ENCODE results near the gene MPL.

The MPL gene

DNA sequence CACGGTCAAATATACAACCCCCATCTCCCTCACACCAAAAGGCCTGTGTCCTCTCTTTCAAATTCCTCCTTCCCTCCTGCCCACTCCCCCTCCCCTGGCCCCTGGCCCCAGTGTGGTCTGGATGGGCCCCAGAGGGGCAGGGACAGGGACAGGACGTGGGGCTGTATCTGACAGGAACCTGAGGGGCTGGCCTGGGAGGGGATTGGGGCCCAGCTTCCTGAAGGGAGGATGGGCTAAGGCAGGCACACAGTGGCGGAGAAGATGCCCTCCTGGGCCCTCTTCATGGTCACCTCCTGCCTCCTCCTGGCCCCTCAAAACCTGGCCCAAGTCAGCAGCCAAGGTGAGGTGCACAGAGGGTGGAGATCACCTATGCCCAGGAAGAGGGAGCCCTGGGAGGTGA is at the start of gene MPL:
Gene MPL, plus strand, starts transcription at position 231 of the 400 bp plus-strand sequence. Its CDS starts 31 bp downstream, at position 262.
- DNase-seq (ENCODE audit: low spot score) = no peak

DNA sequence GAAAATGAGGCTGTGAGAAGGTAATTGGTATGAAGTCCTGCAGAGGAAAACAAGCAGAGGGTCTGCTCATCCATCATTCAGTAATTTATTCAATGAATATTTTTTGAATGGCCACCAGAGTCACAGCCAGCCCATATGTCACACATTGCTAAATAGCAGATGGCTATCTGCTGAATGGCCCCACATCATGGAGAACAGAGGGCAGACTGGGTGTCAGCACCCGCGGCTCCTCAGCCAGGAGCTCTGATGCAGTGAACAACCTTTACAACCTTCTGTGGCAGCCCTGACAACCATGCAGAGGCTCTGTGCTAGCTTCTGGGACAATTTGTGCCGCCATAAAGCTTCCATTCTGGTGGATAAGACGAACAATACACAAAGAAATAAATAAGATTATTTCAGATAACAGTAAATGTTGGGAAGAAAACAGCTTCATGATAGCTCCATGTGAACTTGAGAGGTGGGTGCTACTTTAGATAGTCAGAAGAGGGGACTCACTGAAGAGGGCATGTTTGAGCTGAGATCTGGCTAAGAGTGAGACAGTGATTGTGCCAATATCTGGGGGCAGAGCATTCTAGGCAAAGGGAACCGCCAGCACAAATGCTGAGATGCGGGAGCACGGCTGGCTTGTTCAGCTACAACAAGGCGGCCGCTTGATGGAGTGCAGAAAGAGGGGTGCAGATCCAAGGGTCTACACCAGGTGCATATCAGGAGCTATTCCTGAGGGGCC is 49.4 kb upstream of the MPL start:
- DNase-seq (ENCODE audit: low spot score) = no peak

DNA sequence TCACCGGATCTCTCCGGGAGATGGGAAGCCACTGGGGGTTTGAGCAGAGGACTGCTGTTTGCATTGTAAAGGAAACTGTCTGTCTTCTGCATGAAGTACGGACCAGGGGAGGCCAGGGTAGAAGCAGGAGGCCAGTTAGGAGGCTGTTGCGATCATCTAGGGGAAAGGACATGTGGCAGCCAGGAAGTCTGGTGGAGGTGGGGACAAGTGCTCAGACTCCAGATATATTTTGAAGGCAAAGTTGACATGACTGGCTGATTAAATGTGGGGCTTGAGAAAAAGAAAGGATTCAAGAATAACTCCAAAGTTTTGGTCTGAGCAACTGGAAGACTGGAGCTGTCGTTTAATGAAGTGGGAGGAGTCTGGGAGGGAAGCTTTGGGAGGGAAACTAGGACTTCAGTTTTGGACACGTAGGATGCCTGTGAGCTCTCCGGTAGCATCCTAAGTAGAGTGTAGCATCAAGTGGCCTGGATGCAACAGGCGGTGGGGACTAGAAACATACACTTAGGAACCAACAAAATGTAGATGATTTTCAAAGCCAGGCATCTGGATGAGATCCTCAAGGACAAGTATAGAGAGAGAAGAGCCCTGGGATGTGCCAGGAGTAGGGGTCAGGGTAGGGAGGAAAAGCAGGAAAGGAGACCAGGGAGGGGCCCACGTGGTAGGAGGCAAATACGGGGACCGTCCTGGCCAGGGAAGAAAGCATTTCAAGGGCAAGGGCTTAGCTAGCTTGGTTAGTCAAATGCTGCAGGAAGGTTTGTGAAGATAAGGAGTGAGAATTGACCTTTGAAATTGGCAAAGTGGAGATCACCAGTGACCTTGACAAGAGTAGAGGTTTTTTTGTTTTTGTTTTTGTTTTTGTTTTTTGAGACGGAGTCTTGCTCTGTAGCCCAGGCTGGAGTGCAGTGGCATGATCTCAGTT is 48.6 kb upstream of the MPL start:
- no peak for DNase-seq (ENCODE audit: low spot score)

DNA sequence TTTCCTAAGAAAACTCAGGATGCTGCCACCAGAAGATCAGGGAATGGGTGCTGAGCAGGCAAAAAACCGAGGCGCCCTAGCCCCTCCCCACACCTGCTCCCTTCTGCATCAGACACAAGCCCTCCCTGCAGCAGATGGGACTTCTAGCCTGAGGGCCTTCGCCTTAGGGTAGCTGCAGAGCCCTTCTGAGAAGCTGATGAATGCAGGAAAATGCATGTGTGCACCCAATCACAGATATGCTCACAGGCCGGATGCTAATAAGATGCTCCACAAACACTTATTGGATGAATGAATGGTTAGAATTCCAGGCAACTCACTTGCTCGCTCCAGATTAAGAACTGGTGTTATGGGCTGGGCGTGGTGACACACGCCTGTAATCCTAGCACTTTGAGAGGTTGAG is 45.4 kb upstream of the MPL start:
- no peak for DNase-seq (ENCODE audit: low spot score)

DNA sequence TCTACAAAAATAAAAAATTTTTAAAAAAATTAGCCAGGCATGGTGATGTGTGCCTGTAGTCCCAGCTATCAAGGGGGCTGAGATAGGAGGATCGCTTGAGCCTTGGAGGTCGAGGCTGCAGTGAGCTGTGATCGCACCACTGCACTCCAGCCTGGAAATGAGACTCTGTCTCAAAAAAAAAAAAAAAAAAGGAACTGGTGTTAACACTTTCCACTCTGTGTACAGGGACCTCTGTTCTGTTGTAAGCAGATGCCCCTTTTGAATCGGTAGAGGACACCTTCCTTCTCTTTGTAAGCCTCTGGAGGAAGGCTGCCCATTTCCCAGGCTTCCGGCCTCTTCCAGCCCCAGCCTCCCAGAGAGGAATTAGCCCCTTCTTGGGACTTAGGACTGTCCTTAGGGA is 44.9 kb upstream of the MPL start:
- no peak for DNase-seq (ENCODE audit: low spot score)

DNA sequence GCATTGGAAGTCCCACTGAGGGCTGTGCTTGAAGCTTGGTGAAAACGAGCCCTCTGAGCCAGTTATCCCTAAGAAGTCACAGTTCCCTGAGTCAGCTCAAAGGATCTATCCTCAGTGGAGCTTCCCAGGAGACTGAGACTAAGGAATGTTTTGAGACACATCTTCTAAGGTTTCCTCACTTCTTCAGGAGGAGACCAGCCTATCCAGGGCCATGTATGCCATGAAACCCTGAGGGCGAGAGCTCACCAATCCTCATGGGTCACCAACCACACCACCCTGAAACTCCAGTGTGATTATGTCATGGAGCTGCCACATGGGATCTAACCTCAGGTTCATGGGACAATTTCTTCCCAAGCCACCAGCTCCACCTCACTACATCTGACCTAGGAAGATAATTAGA is 44.4 kb upstream of the MPL start:
- DNase-seq (ENCODE audit: low spot score) = no peak

DNA sequence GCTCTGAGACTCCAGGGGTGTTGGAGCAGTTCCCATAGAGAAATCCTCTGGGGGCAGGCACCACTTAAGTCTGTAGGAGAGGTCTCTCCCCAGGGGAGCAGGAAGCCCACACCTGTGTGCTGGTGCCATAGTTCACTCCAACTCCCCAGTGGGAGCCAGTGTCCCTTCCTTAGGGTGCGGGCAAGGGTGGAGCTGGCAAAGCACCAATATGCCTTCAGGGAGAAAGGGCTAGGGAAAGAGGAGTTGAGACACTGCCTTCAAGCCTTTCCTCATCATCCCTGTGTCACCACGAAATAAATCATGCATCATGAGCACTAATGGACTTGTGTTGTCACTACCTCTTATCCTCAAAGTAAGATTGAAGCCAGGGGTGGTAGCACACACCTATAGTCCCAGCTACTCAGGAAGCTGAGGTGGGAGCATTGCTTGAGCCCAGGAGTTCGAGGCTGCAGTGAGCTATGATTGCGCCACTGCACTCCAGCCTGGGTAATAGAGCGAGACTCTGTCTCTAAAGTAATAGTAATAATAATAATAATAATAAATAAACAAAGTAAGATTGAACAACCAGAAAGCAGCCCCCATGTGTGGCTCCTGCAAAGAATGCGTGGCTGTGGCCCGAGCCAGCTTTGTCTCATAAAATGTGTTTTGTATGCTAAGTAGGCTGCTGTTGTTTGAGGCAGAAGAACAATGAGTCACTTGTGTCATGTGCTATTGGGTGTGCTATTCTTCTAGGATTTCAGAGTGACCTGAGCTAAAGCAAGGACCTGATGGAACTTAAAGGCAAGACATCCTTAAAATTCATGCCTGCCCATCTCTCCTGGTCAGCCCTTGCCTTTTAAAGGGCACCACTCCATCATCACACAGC is 43.5 kb upstream of the MPL start:
- no peak for DNase-seq (ENCODE audit: low spot score)

DNA sequence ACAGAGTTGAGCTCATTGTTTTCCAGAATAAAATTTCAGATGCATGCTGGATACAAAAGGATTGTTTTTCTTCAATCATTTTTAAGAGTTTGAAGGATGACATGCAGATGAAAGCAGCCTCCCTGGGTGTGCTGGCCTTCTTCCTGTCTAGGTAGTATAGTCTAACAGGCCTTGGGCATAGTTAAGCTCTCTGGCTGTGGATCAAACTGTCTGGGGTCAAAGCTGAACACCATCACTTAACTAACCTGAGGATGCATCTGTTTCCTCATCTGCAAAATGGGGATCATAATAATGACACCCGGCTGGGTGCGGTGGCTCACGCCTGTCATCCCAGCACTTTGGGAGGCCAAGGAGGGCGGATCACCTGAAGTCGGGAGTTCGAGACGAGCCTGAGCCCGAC is 42.9 kb upstream of the MPL start:
- DNase-seq (ENCODE audit: low spot score) = no peak

DNA sequence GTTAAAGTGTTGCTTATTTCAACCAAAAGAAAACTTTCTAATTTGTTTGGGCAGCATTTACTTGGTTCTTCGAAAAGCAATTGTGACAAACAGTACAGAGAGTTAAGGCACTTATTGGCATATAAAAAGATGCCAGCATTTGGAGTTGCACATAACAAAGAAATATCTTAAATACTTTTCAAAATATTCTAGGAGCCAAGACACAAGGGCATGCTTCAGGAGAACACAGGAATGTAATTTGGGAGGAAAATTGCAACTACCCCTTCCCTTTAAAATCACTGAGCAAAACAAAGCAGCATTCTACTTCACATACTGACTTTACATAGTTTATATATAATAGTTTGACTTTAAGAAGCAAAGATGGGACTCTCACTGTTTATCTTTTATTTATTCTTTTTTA is 41.4 kb upstream of the MPL start:
- no peak for DNase-seq (ENCODE audit: low spot score)

DNA sequence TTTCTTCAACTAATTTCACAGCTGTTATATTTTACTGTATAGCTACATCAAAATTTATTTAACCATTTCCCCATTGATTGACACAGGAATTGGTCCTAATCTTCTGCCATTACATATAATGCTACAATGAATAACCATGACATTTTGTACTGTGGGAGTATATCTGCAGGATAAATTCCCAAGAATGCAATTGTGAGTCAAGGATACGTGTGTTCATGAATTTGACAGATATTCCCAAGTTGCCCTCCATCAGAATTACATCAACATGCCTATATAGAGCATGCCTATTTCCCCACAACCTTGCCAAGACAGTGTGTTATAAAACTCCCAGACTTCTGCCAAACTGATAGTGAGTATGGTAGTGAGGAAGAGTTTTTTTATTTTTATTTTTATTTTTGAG is 39.6 kb upstream of the MPL start:
- DNase-seq (ENCODE audit: low spot score) = no peak

DNA sequence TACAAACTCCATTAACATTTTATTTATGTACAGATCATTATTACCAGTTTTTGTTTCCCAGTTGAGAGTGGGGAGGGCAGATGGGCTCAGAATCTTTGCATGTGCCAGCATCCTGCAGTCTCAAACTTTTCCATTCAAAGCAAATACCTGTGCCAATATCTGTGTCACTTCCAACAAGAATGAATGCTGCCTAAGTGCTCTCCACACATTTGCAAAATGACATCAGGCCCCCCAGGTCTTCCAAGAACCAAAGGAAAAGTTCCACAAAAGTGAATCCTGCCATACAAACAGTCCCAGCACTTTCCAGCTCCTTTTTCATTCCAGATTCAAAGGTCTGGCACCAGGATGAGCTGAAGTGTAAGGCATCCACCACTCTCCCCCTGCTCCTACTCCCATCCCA is 38.5 kb upstream of the MPL start:
- no peak for DNase-seq (ENCODE audit: low spot score)

DNA sequence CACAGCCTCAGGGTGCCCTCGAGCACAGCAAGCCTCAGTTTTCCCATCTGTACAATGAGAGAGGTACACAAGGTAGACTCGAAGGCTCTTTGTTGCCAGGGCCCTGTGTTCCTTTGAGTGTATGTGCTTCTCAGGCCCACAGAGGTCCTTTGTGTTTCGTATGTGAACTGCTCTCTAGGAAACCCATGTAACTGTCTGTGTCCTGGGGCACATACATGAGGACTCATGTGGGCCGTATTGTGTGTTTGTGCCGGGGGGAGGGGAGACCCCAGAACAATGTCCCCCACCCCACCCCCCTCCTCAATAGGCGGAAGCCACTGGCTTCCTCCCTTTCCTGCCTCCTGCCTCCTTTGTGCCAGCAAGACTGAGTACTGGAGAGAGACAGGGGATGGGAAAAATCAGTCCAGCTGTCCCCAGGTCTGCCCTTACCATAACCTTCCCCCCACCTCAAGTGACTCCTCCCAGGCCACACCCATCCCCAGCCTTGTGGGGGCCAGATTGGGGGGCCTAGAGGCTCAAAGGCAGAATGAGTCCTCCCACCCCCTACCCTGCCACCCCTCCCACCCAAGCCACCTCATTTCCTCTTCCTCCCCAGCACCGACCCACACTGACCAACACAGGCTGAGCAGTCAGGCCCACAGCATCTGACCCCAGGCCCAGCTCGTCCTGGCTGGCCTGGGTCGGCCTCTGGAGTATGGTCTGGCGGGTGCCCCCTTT is 37.1 kb upstream of the MPL start, which contains the start of gene TIE1:
Gene TIE1, plus strand, starts transcription at position 605 of the 717 bp plus-strand sequence. Its CDS starts 90 bp downstream, at position 695.
- no peak for DNase-seq (ENCODE audit: low spot score)

DNA sequence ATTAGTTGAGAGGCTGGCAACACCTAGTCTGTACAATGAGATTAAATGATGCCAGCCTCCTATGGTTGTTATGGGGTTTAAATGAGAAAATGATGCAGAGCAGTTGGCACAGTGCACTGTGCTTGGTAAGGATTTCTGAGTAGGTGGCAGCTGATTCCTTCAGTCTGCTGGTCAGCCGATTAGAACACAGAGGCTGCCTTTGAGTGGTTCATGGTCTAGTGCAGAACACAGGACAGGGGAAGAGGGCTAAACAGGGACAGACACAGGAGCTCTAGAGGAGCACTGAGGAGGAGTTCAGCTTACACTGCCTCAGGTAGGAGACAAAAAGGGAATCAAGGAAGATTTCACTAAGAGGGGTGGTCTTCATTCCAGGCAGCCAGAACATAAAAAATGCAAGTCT is 35.4 kb upstream of the MPL start:
- no peak for DNase-seq (ENCODE audit: low spot score)

DNA sequence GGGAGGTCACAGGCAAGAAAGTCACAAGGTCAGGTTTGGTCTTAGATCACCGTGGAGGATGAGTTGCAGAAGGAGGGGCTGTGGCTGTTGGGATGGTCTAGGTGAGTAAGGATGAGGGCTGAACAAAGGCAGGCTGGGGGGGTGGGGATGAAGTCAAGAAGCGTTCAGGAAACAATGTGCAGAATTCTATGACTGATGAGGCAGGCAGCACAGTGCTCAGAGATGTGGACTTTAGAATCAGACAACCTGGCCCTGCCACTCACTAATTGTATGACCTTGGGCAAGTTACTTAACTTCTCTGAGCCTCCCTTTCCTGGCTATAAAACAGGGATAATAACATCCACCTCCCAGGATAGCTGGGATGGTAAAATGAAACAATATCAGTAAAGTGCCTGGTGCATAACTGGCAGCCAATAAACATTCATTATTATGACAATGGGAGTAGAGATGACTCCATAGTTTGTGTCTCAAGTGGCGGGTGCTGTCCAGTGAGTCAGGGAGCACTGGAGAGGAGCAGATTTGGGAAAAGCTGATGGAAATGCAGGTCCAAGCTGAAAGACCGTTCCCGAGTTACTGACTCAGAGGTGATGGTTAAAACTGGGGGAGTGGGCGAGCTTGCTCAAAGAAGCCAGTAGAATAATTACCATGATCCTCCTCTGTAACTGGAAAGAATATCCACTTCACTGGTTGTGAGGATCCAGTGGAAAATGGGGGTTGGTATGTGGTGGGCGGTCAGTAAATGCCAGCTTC is 34.7 kb upstream of the MPL start:
- no peak for DNase-seq (ENCODE audit: low spot score)

DNA sequence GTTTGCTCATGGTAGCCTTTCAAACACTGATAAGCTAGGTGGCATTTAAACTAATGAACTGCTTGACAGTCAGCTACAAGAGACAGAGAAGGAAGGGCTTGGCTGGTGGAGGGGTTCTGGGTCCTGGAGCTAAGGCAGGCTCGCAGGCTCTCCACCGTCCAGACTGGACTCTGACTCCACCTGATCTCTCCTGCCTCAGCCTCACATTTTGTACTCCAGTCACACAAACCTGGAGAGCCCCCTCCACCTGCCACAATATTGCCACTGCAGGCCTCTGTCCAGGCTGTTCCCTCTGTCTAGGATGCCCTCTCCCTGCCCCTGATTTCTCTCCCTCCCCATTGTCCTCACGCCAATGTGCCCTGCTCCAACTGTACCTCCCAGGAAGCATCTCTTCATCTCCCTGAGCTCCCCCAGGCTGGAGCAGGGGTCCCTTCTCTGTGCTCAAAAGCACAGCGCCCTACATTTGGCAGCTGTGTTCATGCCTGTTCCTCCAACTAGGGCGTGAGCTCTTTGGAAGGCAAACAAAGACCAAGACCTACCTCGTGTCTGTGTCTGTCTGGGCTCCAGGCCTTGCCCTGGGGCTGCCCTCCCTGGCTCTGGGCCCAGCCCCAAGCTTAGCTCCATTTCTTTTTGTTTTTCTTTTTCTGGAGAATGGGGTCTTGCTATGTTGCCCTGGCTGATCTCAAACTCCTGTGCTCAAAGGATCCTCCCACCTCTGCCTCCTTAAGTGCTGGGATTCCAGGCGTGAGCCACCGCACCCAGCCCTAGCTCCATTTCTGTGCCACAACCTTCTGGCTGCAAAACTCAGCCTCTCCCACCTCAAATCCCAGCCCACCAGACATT is 33.9 kb upstream of the MPL start:
- DNase-seq (ENCODE audit: low spot score) = no peak

DNA sequence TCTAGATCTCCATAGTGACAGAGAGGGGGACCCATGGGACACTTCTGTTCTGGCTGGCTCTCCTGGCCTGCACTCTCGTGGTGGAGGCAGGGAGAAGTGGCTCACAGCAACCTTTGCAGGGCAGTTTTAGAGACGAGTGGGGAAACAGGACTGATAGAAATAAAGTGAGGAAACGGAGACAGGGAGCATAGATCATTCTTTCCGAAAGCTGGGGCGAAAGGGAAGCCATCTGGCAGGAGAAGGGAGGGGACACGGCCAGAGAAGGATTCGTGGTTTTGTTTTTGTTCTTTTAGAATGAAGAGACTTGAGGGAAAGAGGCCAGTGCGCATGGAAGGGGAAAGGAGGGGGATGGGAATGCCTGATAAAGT is 33.3 kb upstream of the MPL start:
- DNase-seq (ENCODE audit: low spot score) = no peak

DNA sequence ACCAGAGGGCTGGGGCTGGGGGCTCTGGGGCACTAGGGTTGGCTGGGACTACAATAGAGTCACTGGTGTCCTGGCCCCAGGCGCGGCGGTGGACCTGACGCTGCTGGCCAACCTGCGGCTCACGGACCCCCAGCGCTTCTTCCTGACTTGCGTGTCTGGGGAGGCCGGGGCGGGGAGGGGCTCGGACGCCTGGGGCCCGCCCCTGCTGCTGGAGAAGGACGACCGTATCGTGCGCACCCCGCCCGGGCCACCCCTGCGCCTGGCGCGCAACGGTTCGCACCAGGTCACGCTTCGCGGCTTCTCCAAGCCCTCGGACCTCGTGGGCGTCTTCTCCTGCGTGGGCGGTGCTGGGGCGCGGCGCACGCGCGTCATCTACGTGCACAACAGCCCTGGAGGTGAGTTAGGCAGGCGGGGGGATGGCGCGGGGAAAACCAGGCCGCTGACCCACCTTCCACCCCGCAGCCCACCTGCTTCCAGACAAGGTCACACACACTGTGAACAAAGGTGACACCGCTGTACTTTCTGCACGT is 32.8 kb upstream of the MPL start:
- no peak for DNase-seq (ENCODE audit: low spot score)

DNA sequence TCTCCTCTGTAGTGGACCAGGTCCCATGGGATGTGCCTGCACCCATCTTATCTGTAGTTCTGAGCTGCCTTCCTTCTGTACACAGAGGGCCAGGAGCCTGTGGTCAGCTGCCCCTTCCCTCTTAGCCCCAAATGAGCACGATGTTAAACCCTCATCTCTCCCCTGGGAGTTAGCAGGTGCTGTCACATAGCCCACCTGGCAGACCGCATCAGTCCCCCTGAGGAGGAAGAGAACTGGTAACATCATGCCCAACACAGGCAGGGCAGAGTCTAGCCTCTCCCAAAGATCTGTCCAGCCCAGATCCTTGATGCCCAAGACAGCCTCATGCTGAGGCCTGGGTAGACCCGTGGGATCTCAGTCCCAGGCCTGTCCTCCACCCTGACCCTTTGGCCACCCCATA is 32.2 kb upstream of the MPL start:
- no peak for DNase-seq (ENCODE audit: low spot score)

DNA sequence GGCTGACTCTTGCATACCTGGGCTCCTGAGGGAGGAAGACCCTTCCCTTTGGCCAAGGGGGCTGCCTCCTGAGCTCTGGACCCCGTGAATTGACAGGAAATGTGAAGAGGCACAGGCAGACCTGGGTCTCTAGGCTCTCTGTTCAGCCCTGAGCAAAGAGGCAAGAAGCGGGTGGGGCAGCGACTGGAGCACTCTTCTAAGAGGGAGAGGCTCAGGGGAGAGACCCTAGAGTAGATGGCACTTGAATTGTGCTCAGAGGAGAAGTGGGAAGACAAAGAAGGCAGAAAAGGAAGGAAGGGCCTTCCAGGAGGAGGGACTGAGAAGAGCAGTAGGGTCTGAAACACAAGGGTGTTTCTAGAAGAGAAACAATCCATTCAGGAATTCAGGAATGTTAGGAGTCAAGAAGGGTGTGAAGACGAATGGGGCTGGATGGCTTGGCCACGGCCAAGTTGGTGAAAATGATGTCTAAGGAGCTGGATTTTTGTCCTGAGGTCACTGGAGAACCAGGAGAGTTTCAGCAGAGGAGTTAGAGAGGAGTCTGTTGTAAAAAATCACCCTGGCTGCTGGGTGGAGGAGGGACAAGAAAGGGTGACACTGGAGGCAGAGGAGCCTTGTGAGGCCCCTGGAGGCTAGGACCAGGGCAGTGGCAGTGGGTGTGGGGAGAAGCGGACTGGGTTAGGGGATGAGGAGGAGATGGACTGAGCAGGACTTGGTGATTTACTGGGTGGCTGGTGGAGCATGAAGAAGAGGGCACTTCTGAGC is 31.5 kb upstream of the MPL start:
- no peak for DNase-seq (ENCODE audit: low spot score)

Measured in CD4-positive, alpha-beta T cell treated with Interleukin-15 for 4 hours (primary cell).